Endothelial cell of umbilical vein (primary cell): ENCODE results near the gene IFT88. TPM values are rescaled to one million over a fixed set of nuclear protein-coding genes. Genes with fewer than 3 reads are reported as not detected.
A peak's percentile ranks its signal among the peaks of the same experiment; 100 is the strongest.

Experiments used
- BruUV-seq: library from RNA; stranded (reverse); fragments of 400-500 nt; replicated peaks from 2 replicates; lab custom pipeline; 2021; lab: Mats Ljungman, UMichigan
- CTCF ChIA-PET: fragments of 300-600, 350-600 bp; sonication (Branson Sonifier 250); formaldehyde crosslinking; loops from one replicate; lab custom pipeline; 2021; ENCODE audit warnings: antibody characterized with exemption, inconsistent platforms; lab: Charles Lee
- POLR2A ChIA-PET: fragments of 300-600, 350-600 bp; sonication (Branson Sonifier 250); formaldehyde crosslinking; loops from one replicate; lab custom pipeline; 2021; ENCODE audit warnings: antibody characterized with exemption, inconsistent platforms; lab: Charles Lee
- DNase-seq: peaks from one replicate; pipeline ENCODE4 v3.0.0-alpha.2; 2011; ENCODE audit warnings: low read depth, low spot score
- FAIRE-seq: peaks from 2 replicates; lab custom pipeline; 2011; peaks lifted over from hg19 to GRCh38; lab: Jason Lieb, UNC
- H2AFZ ChIP-seq: 2 replicates; pipeline ENCODE4 v1.6.0; 2012; ENCODE audit warnings: low read depth, low read length, control low read depth, inconsistent platforms
- H3K27ac ChIP-seq: 2 replicates; pipeline ENCODE4 v1.5.1; 2011; ENCODE audit warnings: low read depth, mild to moderate bottlenecking, control low read depth, low read length, moderate library complexity; ENCODE audit not compliant: insufficient read depth
- H3K27me3 ChIP-seq, 2 experiments: 2 replicates each; pipeline versions ENCODE4 v1.6.0 to v1.6.1; 2011; ENCODE audit warnings: low read length in 2 of 2, mixed read lengths in 1 of 2; ENCODE audit not compliant: control insufficient read depth in 2 of 2, insufficient read depth in 2 of 2
- H3K36me3 ChIP-seq, 2 experiments: 2 replicates in 1 of 2; 3 replicates in 1 of 2; pipeline ENCODE4 v1.5.1; 2011; ENCODE audit warnings: low read length in 2 of 2, mild to moderate bottlenecking in 1 of 2, moderate library complexity in 1 of 2; ENCODE audit not compliant: control insufficient read depth in 2 of 2, insufficient read depth in 2 of 2; ENCODE audit errors: extremely low read depth in 1 of 2
- H3K4me1 ChIP-seq: 3 replicates; pipeline ENCODE4 v1.5.1; 2011; ENCODE audit warnings: mild to moderate bottlenecking, low read length; ENCODE audit not compliant: control insufficient read depth, insufficient read depth; ENCODE audit errors: extremely low read depth
- H3K4me2 ChIP-seq: 2 replicates; pipeline ENCODE4 v1.6.1; 2011; ENCODE audit warnings: low read length, control low read depth, mixed read lengths; ENCODE audit not compliant: insufficient read depth
- H3K4me3 ChIP-seq, 3 experiments: fragments of 200-600 bp in 1 of 3; sonication (generic), shearing (Covaris generic) in 1 of 3; replicated peaks in 1 of 3; 2 replicates each; pipeline ENCODE4 v1.5.1; 2011 to 2016; ENCODE audit warnings: control low read depth in 3 of 3, low read length in 3 of 3, mild to moderate bottlenecking in 2 of 3, inconsistent platforms in 1 of 3, low read depth in 1 of 3, moderate library complexity in 1 of 3; ENCODE audit not compliant: insufficient read depth in 1 of 3
- H3K79me2 ChIP-seq: 2 replicates; pipeline ENCODE4 v1.6.0; 2012; ENCODE audit warnings: low read length, inconsistent platforms; ENCODE audit not compliant: control insufficient read depth, insufficient read depth
- H3K9ac ChIP-seq: replicated peaks from 2 replicates; pipeline ENCODE3; 2011; ENCODE audit warnings: low read length, control low read depth; ENCODE audit not compliant: insufficient read depth; ENCODE audit errors: extremely low read depth
- H3K9me1 ChIP-seq: replicated peaks from 3 replicates; pipeline ENCODE4 v1.6.0; 2011; ENCODE audit warnings: mild to moderate bottlenecking, low read length; ENCODE audit not compliant: control insufficient read depth, insufficient read depth; ENCODE audit errors: extremely low read depth
- H3K9me3 ChIP-seq: replicated peaks from 2 replicates; pipeline ENCODE4 v1.5.1; 2012; ENCODE audit warnings: low read length, inconsistent platforms; ENCODE audit not compliant: control insufficient read depth, insufficient read depth
- H4K20me1 ChIP-seq: replicated peaks from 2 replicates; pipeline ENCODE3; 2011; ENCODE audit warnings: mild to moderate bottlenecking, low read length; ENCODE audit not compliant: control insufficient read depth, insufficient read depth; ENCODE audit errors: extremely low read depth
- EZH2 ChIP-seq: IDR thresholded peaks from 2 replicates; pipeline ENCODE4 v1.6.1; 2012; ENCODE audit warnings: borderline replicate concordance, low read depth, mild to moderate bottlenecking, moderate library complexity, low read length, inconsistent platforms; ENCODE audit not compliant: severe bottlenecking
- FOS ChIP-seq: IDR thresholded peaks from 2 replicates; pipeline ENCODE4 v1.6.1; 2011; ENCODE audit warnings: mild to moderate bottlenecking, low read length, moderate library complexity, borderline replicate concordance; ENCODE audit not compliant: insufficient read depth
- GATA2 ChIP-seq: IDR thresholded peaks from 2 replicates; pipeline ENCODE4 v1.7.0; 2011; ENCODE audit warnings: low read depth, mild to moderate bottlenecking, moderate library complexity, mixed read lengths, low read length; ENCODE audit not compliant: insufficient read length, insufficient read depth
- JUN ChIP-seq: IDR thresholded peaks from 2 replicates; pipeline ENCODE4 v1.6.1; 2011; ENCODE audit warnings: borderline replicate concordance, low read depth; ENCODE audit not compliant: insufficient read length, insufficient read depth
- MAX ChIP-seq: IDR thresholded peaks from 2 replicates; pipeline ENCODE4 v1.6.1; 2011; ENCODE audit not compliant: insufficient read depth, insufficient read length
- MYC ChIP-seq: IDR thresholded peaks from one replicate; pipeline ENCODE4 v1.6.1; 2011; ENCODE audit warnings: mild to moderate bottlenecking, low read depth, low read length
- POLR2A ChIP-seq: IDR thresholded peaks from 2 replicates; pipeline ENCODE4 v1.6.1; 2012; ENCODE audit warnings: low read depth, mild to moderate bottlenecking, control low read depth, low read length
- POLR2AphosphoS5 ChIP-seq: IDR thresholded peaks from 2 replicates; pipeline ENCODE4 v1.6.1; 2012; ENCODE audit warnings: low read depth, mild to moderate bottlenecking, control low read depth, low read length, moderate library complexity; ENCODE audit not compliant: insufficient read depth
- dilution Hi-C: fragments of 300-500 bp; cut with MboI; formaldehyde crosslinking; loops from one replicate; pipeline ENCODE4 v1.15.0; 2019; ENCODE audit warnings: low sequenced_read_pairs; ENCODE audit not compliant: extremely low pct_ligation_motif_present
- intact Hi-C: fragments of 100-400 bp; cut with micrococcal nuclease; formaldehyde crosslinking; loops from one replicate; pipeline ENCODE4 v1.10.0; 2022
- polyA plus RNA-seq, 4 experiments: library from polyadenylated mRNA; depleted of rRNA in 3 of 4; stranded (reverse) in 3 of 4; unstranded in 1 of 4; fragments of >200 nt; gene quantifications; 2 replicates each; pipeline versions ENCODE4 v1.2.1 to v1.2.3, GENCODE V29; 2011 to 2012; ENCODE audit warnings: missing spikeins in 1 of 4
- total RNA-seq: library from RNA; stranded (reverse); gene quantifications from 2 replicates; pipeline ENCODE4 v1.2.3, GENCODE V29; 2021
- TF ChIP-seq, protein P1 (sequence below), 2 donors: IDR thresholded peaks; 1 replicate in 1 of 2; 2 replicates in 1 of 2; pipeline ENCODE4 v1.5.1; 2011; ENCODE audit warnings: low read length in 2 of 2, mild to moderate bottlenecking in 2 of 2, moderate library complexity in 2 of 2, control low read depth in 1 of 2, inconsistent platforms in 1 of 2, low read depth in 1 of 2; ENCODE audit not compliant: insufficient read depth in 1 of 2; ENCODE audit errors: extremely low read depth in 1 of 2

IFT88 gene
- total and polyA plus RNA-seq, 2 donors (not counting 3 experiments of a cell fraction or from before 2014, with no cell fraction given), result 2.4 to 9.1 TPM

- Histone ChIP-seq H3K4me3 (no peak overlapping the region), H4K20me1 (no peaks in the 10 kb centered on the region), H3K27ac (no peak overlapping the region), H2AFZ (no peak overlapping the region), H3K9me3 (no peaks in the 10 kb centered on the region), H3K4me1 (no peaks in the 10 kb centered on the region), H3K36me3 (no peaks in the 10 kb centered on the region), H3K27me3 (no peaks in the 10 kb centered on the region), H3K9ac (no peak overlapping the region), H3K4me2 (no peak overlapping the region), H3K9me1 (no peaks in the 10 kb centered on the region), H3K79me2 (no peaks in the 10 kb centered on the region)
- BruUV-seq, result no TSS peak
- ChIA-PET CTCF (no interaction called here), POLR2A (no interaction called here)
- DNase-seq (no peak), FAIRE-seq (peak; percentile 35)
- intact Hi-C loops (no loop called here), dilution Hi-C loops (no loop called here)
- TF ChIP-seq GATA2, result no peak
- no peak for TF ChIP-seq POLR2A
- TF ChIP-seq MAX, result no peak
- TF ChIP-seq, protein P1, sequence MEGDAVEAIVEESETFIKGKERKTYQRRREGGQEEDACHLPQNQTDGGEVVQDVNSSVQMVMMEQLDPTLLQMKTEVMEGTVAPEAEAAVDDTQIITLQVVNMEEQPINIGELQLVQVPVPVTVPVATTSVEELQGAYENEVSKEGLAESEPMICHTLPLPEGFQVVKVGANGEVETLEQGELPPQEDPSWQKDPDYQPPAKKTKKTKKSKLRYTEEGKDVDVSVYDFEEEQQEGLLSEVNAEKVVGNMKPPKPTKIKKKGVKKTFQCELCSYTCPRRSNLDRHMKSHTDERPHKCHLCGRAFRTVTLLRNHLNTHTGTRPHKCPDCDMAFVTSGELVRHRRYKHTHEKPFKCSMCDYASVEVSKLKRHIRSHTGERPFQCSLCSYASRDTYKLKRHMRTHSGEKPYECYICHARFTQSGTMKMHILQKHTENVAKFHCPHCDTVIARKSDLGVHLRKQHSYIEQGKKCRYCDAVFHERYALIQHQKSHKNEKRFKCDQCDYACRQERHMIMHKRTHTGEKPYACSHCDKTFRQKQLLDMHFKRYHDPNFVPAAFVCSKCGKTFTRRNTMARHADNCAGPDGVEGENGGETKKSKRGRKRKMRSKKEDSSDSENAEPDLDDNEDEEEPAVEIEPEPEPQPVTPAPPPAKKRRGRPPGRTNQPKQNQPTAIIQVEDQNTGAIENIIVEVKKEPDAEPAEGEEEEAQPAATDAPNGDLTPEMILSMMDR (IDR thresholded peaks at IDR 0.05; ENCODE audit: extremely low read depth in 1 of 2, insufficient read depth in 1 of 2, low read depth in 1 of 2, low read length in 2 of 2), result no peak
- no peak for TF ChIP-seq POLR2AphosphoS5
- no peak for TF ChIP-seq MYC
- no peak for TF ChIP-seq FOS
- no peak for TF ChIP-seq EZH2
- no peak for TF ChIP-seq JUN
Measured at GRCh38 chr13:20669162-20669561, 102.2 kb downstream of the IFT88 start.
